Breast epithelium (tissue), 4 donors: ENCODE measurements around the gene CLEC2B. TPM values are rescaled to one million over a fixed set of nuclear protein-coding genes. Genes with fewer than 3 reads are reported as not detected.

Source experiments
- DNase-seq, 2 donors: peaks; one replicate each; pipeline ENCODE4 v3.0.0-alpha.2; 2019; ENCODE audit warnings: low spot score in 2 of 2
- H3K27ac ChIP-seq, 2 donors: fragments of 200-600 bp; sonication (generic) in 1 of 2; one replicate each; pipeline ENCODE4 v1.5.1; 2016 to 2019; ENCODE audit warnings: mild to moderate bottlenecking in 1 of 2
- H3K27me3 ChIP-seq, 2 donors: fragments of 200-600 bp; sonication (generic) in 1 of 2; one replicate each; pipeline versions ENCODE4 v1.5.1 to v1.6.0; 2017 to 2019; ENCODE audit warnings: control low read depth in 1 of 2, mild to moderate bottlenecking in 1 of 2
- H3K36me3 ChIP-seq: fragments of 200-600 bp; one replicate; pipeline ENCODE4 v1.5.1; 2019
- H3K4me1 ChIP-seq, 2 donors: fragments of 200-600 bp; sonication (generic); one replicate each; pipeline ENCODE4 v1.5.1; 2016 to 2019; ENCODE audit warnings: control low read depth in 1 of 2
- H3K4me3 ChIP-seq, 3 donors: fragments of 200-600 bp; sonication (generic); 1 replicate in 2 of 3; 2 replicates in 1 of 3; pipeline ENCODE4 v1.5.1; 2016 to 2019; ENCODE audit warnings: mild to moderate bottlenecking in 3 of 3, moderate library complexity in 2 of 3
- H3K9me3 ChIP-seq, 2 donors: fragments of 200-600 bp; sonication (generic) in 1 of 2; one replicate each; pipeline ENCODE4 v1.5.1; 2016 to 2019; ENCODE audit warnings: control low read depth in 1 of 2
- POLR2A ChIP-seq: fragments of 450-650 bp; IDR thresholded peaks from one replicate; pipeline ENCODE4 v1.6.1; 2016; ENCODE audit warnings: antibody characterized with exemption, mild to moderate bottlenecking, moderate library complexity
- POLR2AphosphoS5 ChIP-seq, 3 donors: sonication (generic); formaldehyde crosslinking; IDR thresholded peaks; one replicate each; pipeline ENCODE4 v1.6.1; 2017; ENCODE audit warnings: antibody characterized with exemption in 3 of 3
- intact Hi-C: fragments of 100-400 bp; cut with DNase I; formaldehyde crosslinking; loops from one replicate; pipeline ENCODE4 v1.15.1; 2023; ENCODE audit warnings: low total_unique reads
- total RNA-seq, 3 donors: library from RNA; depleted of rRNA; stranded (reverse); fragments of >200 nt; gene quantifications; one replicate each; pipeline ENCODE4 v1.1.0, GENCODE V29; 2016
- TF ChIP-seq, protein P1 (sequence below), 3 donors: fragments of 450-650 bp; IDR thresholded peaks; one replicate each; pipeline ENCODE4 v1.5.1; 2016 to 2017; ENCODE audit warnings: antibody characterized with exemption in 3 of 3, mild to moderate bottlenecking in 3 of 3, moderate library complexity in 3 of 3

CLEC2B gene
- total RNA-seq, 3 donors from 2014 or later: 18.4 to 36.1 (median 29.3) TPM

DNA sequence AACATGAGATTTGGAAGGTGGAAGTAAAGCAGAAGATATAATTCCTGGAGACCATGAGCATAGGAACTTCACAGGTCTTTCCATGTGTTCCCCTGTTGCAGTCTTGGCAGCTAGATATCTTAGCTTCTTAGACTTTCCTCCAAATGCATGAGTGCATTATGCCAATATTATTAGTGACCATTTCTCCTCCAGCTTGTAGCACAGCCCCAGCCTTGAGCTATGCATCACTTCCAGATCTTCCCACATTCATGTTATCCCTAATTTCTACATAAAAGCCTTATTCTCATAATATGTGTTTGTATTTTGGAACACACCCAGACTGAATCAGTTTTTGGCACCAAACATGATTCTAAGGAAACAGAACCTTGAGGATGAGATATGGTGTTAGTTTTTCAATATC lies 11.0 kb downstream of the CLEC2B start:
- H3K27ac ChIP-seq: no peak overlapping the region
- intact Hi-C loops: no loop called here
- DNase-seq: no peak
- no peaks in the 10 kb centered on the region for H3K27me3 ChIP-seq
- no peaks in the 10 kb centered on the region for H3K9me3 ChIP-seq
- H3K36me3 ChIP-seq: no peaks in the 10 kb centered on the region
- no peaks in the 10 kb centered on the region for H3K4me1 ChIP-seq
- TF ChIP-seq POLR2A: no peak
- TF ChIP-seq POLR2AphosphoS5 (IDR thresholded peaks at IDR 0.05): no peak
- TF ChIP-seq, protein P1, sequence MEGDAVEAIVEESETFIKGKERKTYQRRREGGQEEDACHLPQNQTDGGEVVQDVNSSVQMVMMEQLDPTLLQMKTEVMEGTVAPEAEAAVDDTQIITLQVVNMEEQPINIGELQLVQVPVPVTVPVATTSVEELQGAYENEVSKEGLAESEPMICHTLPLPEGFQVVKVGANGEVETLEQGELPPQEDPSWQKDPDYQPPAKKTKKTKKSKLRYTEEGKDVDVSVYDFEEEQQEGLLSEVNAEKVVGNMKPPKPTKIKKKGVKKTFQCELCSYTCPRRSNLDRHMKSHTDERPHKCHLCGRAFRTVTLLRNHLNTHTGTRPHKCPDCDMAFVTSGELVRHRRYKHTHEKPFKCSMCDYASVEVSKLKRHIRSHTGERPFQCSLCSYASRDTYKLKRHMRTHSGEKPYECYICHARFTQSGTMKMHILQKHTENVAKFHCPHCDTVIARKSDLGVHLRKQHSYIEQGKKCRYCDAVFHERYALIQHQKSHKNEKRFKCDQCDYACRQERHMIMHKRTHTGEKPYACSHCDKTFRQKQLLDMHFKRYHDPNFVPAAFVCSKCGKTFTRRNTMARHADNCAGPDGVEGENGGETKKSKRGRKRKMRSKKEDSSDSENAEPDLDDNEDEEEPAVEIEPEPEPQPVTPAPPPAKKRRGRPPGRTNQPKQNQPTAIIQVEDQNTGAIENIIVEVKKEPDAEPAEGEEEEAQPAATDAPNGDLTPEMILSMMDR (IDR thresholded peaks at IDR 0.05): no peak
- no peak overlapping the region for H3K4me3 ChIP-seq

DNA sequence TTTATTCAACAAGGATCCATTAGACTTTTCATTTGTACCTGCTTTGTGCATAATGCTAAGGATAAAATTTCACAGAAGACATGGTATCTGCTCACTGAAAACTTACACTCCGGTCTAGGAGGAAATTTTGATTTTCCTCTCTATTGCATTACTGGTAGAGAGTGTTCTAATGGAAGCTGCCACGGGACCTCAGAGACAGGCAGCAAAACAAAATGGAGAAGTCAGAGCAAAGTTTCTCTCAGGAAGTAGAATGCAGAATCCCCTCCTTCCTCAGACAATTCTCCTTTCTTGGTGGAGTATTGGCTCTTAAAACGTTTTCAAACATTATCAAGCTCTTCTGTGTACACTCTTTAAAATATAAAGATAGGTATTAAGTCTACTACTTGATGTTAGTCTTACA lies 12.3 kb downstream of the CLEC2B start:
- no peak for DNase-seq
- TF ChIP-seq, protein P1 (IDR thresholded peaks at IDR 0.05): no peak
- TF ChIP-seq POLR2A: no peak
- TF ChIP-seq POLR2AphosphoS5 (IDR thresholded peaks at IDR 0.05): no peak
- intact Hi-C loops: no loop called here
- H3K36me3 ChIP-seq: no peaks in the 10 kb centered on the region
- no peaks in the 10 kb centered on the region for H3K4me1 ChIP-seq
- H3K4me3 ChIP-seq: no peak overlapping the region
- H3K27me3 ChIP-seq: no peaks in the 10 kb centered on the region
- H3K27ac ChIP-seq: no peak overlapping the region
- no peaks in the 10 kb centered on the region for H3K9me3 ChIP-seq

DNA sequence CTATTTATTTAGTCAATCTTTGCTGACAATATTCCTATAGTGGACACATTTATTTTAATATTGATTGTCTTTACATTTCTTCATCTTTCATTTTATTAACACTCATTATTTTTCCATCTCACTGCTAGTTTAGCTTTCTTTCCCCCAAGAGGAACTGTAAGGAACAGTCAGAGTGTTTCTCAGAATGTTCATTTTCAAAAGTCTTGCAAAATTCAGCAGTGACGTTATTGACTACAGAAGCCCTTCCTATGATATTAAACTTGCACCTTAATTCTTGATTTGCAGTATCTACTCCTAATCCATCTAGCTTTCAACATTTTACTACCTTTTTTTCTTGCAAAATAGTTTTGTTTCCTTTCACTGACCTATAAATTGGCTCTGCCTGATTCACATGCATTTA lies 13.0 kb downstream of the CLEC2B start:
- H3K27ac ChIP-seq: no peak overlapping the region
- no peaks in the 10 kb centered on the region for H3K36me3 ChIP-seq
- TF ChIP-seq POLR2A (no peak), POLR2AphosphoS5 (IDR thresholded peaks at IDR 0.05) (no peak)
- TF ChIP-seq, protein P1 (IDR thresholded peaks at IDR 0.05): no peak
- H3K4me3 ChIP-seq: no peak overlapping the region
- H3K9me3 ChIP-seq: no peaks in the 10 kb centered on the region
- no peaks in the 10 kb centered on the region for H3K27me3 ChIP-seq
- intact Hi-C loops: no loop called here
- H3K4me1 ChIP-seq: no peaks in the 10 kb centered on the region
- DNase-seq: no peak

DNA sequence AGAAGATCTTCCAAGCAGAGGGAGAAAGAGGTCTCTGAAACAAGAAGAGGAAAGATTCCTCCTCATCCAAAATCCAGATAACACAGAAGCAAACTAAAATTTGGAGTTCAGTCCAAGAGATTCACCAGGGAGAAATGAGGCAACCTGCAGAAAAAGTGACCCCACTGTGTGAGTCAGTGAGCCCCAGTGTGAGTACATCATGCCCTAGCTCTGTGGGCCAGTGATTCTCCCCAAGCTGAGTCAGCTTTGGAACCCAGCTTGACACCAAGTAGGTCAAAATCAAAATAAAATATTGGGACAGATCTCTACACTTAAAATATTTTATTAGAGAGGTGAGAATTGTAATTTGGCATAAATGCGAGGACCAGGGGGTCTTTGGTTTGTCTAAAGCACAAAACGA lies 17.2 kb downstream of the CLEC2B start:
- DNase-seq: no peak
- Histone ChIP-seq H3K4me1 (no peaks in the 10 kb centered on the region), H3K4me3 (no peak overlapping the region), H3K9me3 (peaks cover 2 to 16% of the 10 kb centered on the region in 2 donors), H3K27me3 (no peaks in the 10 kb centered on the region), H3K36me3 (no peaks in the 10 kb centered on the region), H3K27ac (no peak overlapping the region)
- intact Hi-C loops: no loop called here
- TF ChIP-seq POLR2A (no peak), POLR2AphosphoS5 (IDR thresholded peaks at IDR 0.05) (no peak)
- TF ChIP-seq, protein P1 (IDR thresholded peaks at IDR 0.05): no peak

DNA sequence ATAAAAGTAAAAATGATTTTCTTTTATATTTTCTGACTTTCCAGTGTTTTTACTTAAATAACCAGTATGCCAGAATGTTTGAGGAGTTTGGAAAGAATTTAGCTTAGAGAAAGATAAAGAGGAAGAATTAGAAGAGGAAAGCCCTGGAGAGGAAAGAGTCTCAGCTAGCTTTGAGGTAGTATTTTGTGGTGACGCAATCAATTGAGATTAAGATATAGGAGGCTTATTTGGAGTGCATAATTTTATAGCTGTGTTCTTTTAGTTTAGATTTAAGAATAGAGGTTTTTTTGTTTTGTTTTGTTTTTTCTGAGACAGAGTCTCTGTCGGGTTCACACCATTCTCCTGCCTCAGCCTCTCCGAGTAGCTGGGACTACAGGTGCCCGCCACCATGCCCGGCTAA lies 18.1 kb downstream of the CLEC2B start:
- H3K27ac ChIP-seq: no peak overlapping the region
- no peak for TF ChIP-seq POLR2A
- TF ChIP-seq POLR2AphosphoS5 (IDR thresholded peaks at IDR 0.05): no peak
- TF ChIP-seq, protein P1 (IDR thresholded peaks at IDR 0.05): no peak
- H3K36me3 ChIP-seq: no peaks in the 10 kb centered on the region
- no peaks in the 10 kb centered on the region for H3K4me1 ChIP-seq
- H3K27me3 ChIP-seq: no peaks in the 10 kb centered on the region
- H3K4me3 ChIP-seq: no peak overlapping the region
- intact Hi-C loops: no loop called here
- DNase-seq: no peak
- H3K9me3 ChIP-seq: peaks cover 7 to 17% of the 10 kb centered on the region in 2 donors
